HFF-Myc (cell line): Measurements from ENCODE around the gene YBEY.

Experiments used
- DNase-seq: peaks from one replicate; pipeline ENCODE4 v3.0.0-alpha.2; 2011; ENCODE audit warnings: low read depth; ENCODE audit errors: extremely low read depth
- H3K4me3 ChIP-seq: replicated peaks from 2 replicates; pipeline ENCODE4 v1.5.1; 2011; ENCODE audit warnings: low read depth, mild to moderate bottlenecking, control low read depth, low read length
- CTCF ChIP-seq: IDR thresholded peaks from 2 replicates; pipeline ENCODE4 v1.5.1; 2012; ENCODE audit warnings: mild to moderate bottlenecking, low read depth, low read length, control low read depth; ENCODE audit errors: missing control alignments

The YBEY gene

GRCh38 chr21:46347203-46347550 lies 61.0 kb downstream of the YBEY start:
- DNase-seq, result no peak
- H3K4me3 ChIP-seq, result no peak overlapping the region
- TF ChIP-seq CTCF, result no peak
